HG02970 (cell line): Measurements from ENCODE around the gene ALDH1L1.
A peak's percentile ranks its signal among the peaks of the same experiment; 100 is the strongest.
"Not testable (repeated sequence)": the region's sequence is repeated elsewhere in the genome, so short reads cannot be mapped to it uniquely, and the experiment has no call there.

Experiments used
- ATAC-seq: cut with Tn5 transposase; IDR thresholded peaks from one replicate; pipeline ENCODE4 v1.9.1; 2021; ENCODE audit warnings: mild to moderate bottlenecking, moderate library complexity, moderate number of reproducible peaks; ENCODE audit not compliant: unreplicated experiment, low FRiP score

ALDH1L1 gene

DNA sequence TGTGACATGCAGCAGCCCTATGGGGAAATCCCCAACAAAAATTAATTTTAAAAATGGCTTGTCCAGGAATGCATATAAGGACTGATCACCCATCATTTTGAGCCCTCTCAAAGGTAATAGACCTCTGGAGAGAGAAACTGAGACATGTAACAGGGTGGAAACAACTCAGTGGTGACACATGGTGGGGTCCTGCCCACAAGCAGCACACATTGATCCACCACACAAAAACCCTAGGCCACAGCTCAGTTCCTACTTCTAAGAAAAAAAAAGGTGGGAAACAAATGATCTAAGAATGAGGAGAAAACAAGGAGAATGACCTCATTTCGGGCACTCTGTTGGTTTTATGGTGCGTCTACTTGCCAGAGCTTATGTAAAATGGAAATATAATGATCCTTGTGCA, 94.5 kb downstream of the ALDH1L1 start:
- ATAC-seq = no peak

DNA sequence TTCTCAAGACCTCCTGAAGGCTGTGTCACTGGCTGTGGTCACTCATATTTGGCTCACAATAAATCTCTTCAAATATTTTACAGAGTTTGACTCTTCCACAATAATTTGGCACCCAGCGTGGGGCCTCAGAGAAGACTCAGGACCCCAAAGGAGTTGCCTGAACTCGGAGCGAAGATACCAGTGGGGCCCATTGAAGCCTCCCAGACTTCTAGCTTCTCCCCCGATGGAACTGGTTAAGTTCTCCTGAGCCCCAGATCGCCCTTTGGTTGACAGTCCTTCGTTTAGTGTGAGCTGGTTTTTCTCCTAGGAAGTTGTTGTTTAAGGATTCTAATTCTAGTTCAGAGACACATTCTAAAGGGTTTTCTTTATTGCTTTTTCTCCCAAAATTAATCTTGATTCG, 95.1 kb downstream of the ALDH1L1 start:
- no peak for ATAC-seq

DNA sequence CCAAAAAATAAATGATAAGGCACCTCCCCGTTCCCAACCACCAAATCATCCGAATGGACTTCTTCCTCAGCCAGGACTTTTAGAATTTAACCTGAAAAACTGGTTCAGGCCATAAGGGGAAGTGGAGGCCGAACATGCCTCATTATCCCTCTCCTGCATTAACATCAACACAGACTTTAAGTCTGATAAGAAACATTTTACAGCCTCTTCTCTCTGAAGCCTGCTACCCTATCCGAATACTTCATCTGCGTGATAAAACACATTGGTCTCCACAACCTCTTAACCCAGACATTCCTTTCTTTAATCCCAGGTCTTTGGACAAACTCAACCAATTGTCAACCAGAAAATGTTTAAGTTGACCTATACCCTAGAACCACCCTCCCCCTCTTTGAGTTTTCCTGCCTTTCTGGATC, 95.6 kb downstream of the ALDH1L1 start:
- ATAC-seq = no peak

DNA sequence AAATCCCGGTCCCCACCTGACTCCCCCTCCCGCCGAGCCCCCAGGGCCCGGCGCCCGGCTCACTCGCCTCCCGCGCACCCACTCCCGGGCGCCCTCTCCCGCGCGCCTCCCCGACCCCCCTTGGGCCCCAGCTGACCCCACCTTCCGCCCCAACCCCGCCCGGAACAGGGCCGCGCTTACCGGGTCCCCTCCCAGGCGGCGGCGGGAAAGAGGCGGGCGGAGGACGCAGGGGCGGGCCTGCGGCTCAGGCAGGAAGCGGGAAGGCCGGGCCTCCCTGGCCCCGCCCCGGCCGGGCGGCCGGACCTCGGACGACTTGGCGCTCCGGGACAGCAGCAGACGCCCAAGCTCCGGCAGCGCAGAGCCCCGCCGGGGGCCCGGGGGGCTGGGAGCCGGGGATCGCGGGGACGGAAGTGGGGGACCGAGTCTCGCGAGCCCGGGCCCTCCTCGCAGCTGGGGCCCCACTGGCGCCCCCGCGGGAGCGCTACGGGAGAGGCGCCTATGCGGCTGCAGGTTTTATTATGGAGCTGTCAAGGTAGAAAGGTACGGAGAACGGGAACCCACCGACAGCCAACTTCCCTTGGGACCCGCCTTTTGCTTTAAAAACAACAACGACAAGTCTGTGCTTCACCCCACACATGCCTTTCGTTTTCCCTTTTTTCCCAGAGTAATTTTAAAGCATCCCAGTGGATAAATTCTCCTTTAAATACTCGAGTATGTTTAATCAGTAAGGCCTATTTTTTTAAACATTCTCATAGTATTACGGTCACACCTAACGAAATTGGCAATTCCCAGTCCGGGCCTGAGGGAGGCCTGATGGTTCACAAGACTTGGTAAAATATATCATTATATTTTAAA, 96.2 kb downstream of the ALDH1L1 start, which contains the start of gene SLC41A3:
SLC41A3 (minus strand) TSS at position 212 of the 855 bp plus-strand sequence. CDS start 15,905 bp downstream, outside the sequence.
- ATAC-seq = peak; percentile 91

DNA sequence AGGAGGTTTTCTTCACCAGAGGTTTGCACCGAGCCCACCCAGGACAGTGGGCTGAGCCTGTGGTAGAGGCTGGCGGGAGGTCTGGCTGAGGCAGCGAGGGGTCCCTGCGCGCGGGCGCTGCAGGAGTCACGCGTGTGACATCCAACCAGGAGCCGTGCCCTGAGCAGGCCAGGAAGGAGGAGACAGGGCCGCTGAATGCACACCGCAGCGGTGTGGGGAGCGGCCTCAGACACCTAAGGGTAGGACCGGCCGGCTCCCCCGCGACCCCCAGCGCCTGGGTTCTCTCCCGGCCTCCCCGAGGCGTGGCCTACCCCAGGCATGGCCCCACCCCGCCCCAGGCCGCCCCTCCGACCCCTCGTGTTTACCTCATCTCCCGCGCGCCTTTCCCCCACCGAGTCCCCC, 96.9 kb downstream of the ALDH1L1 start:
- ATAC-seq = peak; percentile 39

DNA sequence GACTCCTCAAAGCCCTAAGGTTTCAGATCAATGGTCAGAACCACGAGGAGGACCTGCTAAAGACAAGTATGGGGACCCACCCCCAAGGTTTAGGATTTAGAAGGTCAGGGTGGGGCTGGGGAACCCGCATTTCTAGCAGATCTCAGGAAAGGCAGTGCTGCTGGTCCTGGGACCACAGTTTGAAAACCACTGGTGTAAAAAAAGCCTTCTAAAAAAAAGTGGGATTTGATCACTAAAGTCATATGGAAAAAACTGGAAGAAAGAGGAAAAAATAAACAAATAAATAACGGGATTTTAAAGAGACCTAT, 97.3 kb downstream of the ALDH1L1 start:
- ATAC-seq = no peak

DNA sequence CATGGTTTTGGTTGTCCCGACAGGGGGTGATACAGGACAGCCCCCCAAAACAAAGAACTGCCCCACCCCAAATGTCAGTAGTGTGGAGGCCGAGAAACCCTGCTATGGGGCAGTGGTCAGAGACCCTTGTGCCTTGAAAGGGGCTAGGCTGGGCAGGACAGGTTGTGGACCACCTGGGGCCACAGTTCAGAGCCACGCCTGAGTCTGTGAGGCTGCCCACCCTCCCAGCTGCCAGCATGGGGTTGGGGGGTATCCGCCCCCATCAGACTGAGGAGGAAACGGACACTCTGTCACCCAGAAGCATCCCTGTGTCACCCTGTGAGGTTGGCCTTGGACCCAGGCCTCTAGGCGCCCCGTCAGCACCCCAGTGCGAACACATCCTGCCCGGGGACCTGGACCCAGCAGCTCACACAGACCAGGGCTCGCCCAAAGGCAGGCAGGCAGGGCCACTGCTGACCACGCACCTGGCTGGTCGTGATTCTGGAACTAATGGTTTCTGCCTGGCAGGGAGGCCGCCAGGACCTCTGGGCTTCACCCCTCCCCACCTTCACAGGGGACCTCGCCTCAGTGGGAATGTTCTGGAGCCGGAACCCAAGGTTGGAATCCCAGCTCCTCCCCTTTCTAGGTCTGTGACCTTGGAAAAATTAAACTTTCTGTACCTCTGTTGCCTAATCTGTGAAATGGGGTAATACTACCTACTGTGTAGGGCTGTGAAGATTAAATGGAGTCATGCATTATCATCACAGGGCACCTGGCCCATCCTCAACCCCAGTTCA, 97.8 kb downstream of the ALDH1L1 start:
- no peak for ATAC-seq

DNA sequence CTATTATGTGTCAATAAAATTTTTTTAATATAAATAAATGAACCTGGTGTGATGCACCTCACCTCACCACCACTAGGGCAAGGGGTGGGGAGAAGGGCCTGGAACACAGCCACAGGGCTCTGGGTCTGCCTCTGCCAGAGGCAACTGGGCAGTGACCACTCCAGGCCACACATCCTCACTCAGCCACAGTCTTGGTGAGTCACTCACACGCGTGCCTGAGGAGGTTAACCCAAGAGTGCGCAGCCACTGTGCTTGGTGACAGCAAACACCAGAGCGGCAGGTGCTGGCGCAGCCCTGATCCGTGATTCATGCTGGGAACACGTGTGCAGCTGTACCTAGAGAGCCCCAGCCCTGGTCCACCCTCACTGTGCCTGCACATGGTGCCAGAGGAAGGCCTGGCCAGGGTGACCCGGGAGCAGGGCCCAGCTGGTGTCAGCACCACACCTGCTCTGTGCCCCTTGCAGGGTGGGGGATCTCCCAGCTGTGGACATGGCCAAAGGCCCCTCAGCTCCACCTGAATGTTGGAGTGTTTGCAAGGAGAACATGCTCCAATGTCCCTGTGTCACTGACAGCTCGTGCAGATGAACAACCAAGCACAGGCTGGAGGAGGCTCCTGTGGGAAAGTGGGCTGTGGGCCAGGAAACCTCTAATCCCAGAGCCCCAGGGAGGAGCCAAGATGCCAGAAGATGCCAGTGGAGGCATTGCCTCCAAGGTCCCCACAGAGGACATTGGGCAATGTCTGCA, 98.6 kb downstream of the ALDH1L1 start:
- no peak for ATAC-seq

DNA sequence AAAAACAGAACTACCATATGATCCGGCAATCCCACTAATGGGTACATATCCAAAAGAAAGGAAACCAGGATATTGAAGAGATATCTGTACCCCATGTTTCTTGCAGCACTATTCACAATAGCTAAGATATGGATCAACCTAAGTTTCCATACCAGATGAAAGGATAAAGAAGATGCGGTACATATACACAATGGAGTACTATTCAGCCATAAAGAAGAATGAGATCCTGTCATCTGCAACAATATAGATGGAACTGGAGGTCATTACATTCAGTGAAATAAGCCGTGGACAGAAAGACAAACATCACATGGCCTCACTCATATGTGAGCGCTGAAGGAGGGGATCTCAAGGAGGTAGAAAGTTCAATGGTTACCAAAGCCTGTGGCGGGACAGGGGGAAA, 99.4 kb downstream of the ALDH1L1 start:
- ATAC-seq = no peak

DNA sequence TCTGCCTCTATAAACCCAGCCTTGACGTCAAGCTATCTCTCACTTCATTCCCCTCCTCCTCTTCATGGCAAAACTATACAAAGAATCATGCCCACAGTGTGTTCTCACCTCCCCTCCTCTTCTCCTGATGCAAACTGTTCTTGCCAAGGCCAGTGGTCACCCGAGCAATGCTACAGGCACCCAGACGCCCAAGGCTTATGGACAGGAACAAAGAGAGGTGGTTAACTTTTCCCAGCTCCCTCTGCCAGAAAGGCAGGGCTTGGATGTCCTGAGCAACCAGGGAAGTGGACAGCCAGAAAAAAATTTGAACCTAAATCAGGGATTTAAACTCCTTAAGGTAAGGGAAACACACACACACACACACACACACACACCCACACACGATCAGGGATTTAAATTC, 101.5 kb downstream of the ALDH1L1 start:
- ATAC-seq = no peak

DNA sequence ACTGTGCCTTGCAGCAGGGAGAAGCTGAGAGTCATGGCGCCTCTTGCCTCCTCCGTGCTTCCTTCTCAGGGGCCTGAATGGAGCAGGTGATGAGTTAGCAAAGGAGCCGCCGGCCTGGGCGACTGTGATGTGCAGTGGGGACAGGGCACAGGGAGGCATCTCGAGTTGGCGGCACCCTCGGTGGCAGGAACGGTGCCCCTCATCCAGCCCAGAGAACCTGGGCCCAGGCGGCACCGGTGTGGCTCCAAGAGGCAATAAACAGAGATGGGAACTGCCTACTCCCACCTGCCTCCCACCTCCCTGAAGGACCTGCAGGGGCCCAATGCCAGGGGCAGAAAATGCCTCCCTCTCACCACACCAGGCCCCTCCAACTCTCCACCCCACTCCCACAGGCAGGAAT, 102.6 kb downstream of the ALDH1L1 start:
- no peak for ATAC-seq

DNA sequence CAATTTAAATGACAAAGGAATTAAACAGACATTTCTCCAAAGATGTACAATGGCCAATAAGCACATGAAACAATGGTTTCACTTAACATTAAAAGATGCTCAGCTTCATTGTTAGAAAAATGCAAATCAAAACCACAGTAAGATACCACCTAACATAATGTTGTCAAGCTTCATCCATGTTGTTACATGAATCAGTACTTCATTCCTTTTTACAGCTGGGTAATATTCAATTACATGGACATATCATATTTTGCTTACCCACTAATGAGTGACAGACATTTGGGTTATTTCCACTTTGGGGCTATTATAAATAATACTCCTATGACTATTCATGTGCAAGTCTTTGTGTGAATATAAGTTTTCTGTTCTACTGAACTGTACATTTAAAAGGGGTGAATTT, 104.2 kb downstream of the ALDH1L1 start:
- no peak for ATAC-seq

DNA sequence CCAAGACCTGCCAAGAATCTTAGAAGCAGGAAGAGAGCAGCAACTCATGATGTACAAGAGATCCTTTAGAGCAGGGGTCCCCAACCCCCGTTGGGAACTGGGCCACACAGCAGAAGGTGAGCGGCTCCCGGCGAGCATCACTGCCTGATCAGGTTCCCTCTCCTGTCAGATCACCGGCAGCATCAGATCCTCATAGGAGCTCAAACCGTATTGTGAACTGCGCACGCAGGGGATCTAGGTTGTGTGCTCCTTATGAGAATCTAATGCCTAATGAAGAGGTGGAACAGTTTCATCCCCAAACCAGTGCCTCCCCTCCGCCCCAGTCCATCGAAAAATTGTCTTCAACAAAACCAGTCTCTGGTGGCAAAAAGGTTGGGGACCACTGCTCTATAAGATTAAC, 110.2 kb downstream of the ALDH1L1 start:
- no peak for ATAC-seq

DNA sequence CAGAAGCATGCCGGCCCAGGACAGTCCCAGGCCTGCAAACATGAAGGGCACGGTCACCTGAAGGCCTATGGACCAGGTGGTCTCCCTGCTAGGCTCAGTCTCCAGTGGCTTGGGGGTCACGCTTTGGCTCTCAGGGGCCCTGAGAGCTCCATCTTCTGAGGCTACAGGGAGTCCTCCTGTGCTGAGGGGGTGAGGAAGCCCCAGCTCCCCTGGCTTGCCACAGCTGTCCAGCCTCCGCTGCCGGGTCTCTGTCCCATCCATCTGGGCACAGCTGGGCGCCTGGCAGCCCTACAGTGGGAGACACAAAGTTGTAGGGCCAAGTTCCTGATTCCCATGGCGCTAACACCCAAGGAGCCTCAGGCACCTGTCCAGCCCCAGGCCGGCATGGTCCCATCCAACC, 112.4 kb downstream of the ALDH1L1 start:
- no peak for ATAC-seq

DNA sequence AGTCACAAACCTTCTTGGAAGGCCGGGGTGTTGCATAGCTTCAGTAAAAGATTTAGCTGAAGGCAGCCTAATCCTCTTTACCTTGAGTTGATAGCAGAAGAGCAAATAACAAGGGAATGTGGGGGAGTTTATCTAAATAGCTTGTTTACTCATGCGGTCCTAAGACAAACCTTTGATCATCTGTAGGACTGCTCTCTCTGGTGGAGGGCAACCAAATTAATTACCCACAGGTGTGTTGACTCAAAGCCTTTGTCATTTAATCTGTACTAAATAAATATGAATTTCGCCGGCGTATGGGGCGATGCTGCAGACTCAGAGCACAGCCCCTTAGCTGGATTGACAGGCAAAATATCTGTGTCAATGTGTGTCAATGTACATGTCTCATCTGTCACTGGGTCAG, 113.7 kb downstream of the ALDH1L1 start:
- not testable (repeated sequence) for ATAC-seq

DNA sequence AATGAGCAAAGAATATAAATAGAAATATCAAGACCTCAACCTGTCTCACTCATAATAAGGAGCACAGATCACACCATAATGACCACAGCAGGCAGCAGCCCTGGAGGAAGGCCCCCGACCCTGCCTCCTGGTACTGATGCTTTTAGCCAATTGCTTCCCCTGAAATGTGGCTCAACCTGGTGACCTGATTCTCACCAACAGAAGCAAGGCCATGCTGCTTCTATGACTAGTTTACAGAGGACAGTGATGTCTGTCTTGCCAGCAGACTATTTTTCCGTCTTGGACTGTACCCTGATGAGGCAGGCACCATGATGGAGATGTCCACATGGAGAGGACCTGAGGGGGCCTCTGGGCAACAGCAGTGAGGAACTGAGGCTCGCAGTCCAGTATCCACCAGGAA, 114.5 kb downstream of the ALDH1L1 start:
- ATAC-seq = no peak

DNA sequence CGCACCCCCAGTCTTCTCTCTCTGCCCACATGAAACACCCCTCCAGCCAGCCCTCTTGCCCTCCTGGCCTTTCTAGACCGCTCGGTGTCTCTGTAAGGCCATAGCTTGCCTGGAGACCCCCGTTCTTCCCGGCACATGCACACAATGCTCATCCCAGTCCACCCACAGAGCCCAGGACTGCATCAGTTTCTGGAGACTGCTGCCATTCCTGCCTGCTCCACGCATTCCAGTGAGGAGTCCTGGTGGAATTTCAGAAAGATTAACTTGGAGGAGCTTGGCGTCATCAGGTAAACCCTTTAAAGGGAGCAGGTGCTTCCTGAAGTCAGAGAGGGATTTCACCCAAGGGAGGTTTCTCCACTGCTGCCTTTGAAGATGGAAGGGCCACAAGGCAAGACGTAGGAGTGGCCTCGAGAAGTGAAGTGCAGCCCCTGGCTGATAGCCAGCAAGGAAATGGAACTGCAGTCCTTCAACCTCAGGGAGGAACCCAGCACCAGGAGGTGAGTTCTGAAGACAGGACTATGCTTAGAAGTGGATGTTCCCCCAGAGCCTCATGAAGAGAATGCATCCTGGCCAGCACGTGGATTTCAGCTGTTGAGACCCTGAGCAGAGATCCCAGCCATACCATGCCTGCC, 115.6 kb downstream of the ALDH1L1 start:
- no peak for ATAC-seq

DNA sequence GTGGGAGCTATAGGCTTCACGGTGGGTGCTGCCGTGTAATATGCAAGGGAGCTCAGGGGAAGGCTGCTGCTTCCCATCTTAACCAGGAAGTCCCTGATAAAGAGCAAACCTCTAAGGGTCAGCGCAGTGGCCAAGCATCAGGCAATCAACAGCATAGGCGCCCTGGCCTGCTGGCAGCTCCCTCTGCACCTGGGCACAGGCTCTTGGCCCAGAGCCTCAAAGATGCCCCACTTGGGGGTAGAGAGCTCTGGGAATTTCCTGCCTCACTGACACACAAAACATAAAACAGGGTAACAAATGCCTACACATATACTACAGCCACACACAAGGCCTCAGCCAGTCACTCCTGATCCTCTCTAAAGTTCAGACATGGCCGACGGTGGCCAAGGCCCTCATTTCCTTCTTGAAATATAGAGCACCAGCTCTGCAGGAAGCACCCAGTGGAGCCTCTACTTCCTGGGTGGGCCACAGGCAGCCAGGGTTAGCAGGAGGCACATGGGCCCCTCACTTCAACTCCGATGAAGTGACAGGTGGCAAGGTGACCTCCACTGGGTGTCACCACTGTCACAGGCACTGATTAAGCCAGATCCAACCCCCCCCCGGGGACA, 116.9 kb downstream of the ALDH1L1 start:
- ATAC-seq = no peak

DNA sequence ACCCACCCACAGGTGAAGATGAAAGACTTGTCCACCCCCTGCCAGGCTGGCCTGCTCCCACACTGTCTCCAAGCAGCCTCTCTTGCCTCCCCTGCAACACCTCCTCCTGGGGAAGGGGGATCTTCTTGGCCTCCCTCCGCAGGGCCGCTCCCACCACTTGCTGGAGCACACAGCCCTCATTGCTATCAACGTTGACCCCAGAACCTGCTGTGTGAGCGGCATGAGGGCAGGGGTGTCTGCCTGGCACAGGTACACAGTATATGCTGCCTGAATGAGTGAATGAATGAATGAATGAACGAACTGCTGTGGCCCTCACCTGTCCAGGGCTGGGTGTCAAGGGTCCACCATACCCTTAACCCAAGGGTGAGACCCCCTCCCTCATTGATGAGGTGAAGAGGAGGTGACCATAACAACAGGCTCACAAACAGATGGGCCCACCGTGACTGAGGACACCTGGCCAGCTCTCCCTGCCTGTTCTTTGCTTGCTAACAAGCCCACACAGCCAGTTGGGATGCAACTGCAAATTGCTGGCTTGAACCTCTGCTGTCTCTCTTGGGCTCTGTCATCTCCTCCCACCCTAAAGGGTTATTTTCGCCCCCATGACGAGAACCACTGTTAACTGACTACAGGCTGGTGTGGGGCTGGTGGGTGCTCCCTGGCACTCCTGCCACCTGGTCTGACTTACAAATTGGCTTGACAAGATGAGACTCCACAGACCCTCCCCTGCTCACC, 118.9 kb downstream of the ALDH1L1 start:
- no peak for ATAC-seq
